ENCODE data around the gene ATP2B2.

Gene ATP2B2

GRCh38 chr3:10522646-10523303, 17.4 kb upstream of the ATP2B2 start:
- H3K4me3 ChIP-seq (ENCODE audit: low read length) = no peak overlapping the region
- no peak for TF ChIP-seq ZNF274 (IDR thresholded peaks at IDR 0.05; ENCODE audit: low read depth, low read length)

DNA sequence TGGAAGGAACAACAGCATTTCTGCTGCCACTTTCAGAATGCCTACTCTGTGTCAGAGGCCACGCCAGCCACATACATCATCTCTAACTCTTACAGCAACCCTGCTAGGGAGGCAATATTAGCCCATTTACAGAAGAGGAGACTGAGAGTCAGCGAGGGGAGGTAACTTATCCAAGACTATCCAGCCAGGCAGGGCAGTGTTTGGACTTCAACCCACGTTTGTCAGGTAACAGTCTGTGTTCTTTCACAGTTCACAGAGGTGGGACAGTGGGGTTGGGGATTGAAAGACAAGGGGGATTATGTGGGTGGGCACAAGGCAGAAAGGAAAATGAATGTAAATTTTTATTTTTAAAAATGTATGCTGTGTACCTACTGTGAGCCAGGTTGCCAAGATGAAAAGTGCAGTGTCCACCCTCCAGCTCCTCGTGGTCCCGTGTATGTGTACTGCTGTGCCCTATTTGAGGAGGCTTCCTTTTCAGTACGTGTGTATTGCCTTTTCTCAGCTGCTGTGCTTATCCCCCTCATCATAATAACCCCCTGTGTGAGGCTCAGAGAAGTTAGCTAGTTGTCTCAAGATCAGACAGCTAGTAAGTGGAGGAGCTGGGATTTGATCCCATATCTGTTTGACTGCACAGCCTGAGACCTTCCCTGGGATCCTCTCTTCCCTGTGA, 16.5 kb upstream of the ATP2B2 start:
- H3K4me3 ChIP-seq (ENCODE audit: low read length) = no peak overlapping the region
- TF ChIP-seq ZNF274 (IDR thresholded peaks at IDR 0.05; ENCODE audit: low read depth, low read length) = no peak

GRCh38 chr3:10520072-10520471, 14.7 kb upstream of the ATP2B2 start:
- no peak for TF ChIP-seq ZNF274 (IDR thresholded peaks at IDR 0.05; ENCODE audit: low read depth, low read length)
- no peak overlapping the region for H3K4me3 ChIP-seq (ENCODE audit: low read length)

GRCh38 chr3:10519236-10519635, 13.8 kb upstream of the ATP2B2 start:
- H3K4me3 ChIP-seq (ENCODE audit: low read length) = no peak overlapping the region
- no peak for TF ChIP-seq ZNF274 (IDR thresholded peaks at IDR 0.05; ENCODE audit: low read depth, low read length)

- no peak overlapping the region for H3K4me3 ChIP-seq (ENCODE audit: low read length)
- no peak for TF ChIP-seq ZNF274 (IDR thresholded peaks at IDR 0.05; ENCODE audit: low read depth, low read length)
Measured at GRCh38 chr3:10518506-10519150, 13.2 kb upstream of the ATP2B2 start.

- H3K4me3 ChIP-seq (ENCODE audit: low read length) = no peak overlapping the region
- no peak for TF ChIP-seq ZNF274 (IDR thresholded peaks at IDR 0.05; ENCODE audit: low read depth, low read length)
Measured at GRCh38 chr3:10517627-10518026, 12.2 kb upstream of the ATP2B2 start.

- H3K4me3 ChIP-seq (ENCODE audit: low read length) = no peak overlapping the region
- no peak for TF ChIP-seq ZNF274 (IDR thresholded peaks at IDR 0.05; ENCODE audit: low read depth, low read length)
Measured at GRCh38 chr3:10516544-10517452, 11.4 kb upstream of the ATP2B2 start.

- H3K4me3 ChIP-seq (ENCODE audit: low read length) = no peak overlapping the region
- no peak for TF ChIP-seq ZNF274 (IDR thresholded peaks at IDR 0.05; ENCODE audit: low read depth, low read length)
Measured at GRCh38 chr3:10515884-10516495, 10.6 kb upstream of the ATP2B2 start.

DNA sequence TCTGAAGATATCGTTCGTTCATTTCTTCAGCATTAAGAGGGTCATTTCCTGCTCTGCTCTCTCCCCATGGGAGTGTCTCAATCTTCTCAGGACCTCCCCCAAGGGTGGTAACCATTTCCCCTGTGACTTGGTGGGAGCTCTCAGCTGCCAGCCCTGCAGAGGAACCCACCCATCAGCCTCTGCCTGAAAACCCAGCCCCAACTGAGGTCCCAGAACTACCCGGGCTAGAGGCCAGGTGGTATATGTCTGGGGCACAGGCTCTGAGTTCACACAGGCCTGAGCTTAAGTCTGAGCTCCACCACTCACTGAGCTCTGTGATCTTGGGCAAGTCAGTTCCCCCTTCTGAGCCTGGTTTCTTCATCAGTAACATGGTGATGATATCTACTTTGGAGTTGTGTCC, 10.0 kb upstream of the ATP2B2 start:
- H3K4me3 ChIP-seq (ENCODE audit: low read length) = no peak overlapping the region

GRCh38 chr3:10514407-10515069, 9.2 kb upstream of the ATP2B2 start:
- TF ChIP-seq ZNF274 (IDR thresholded peaks at IDR 0.05; ENCODE audit: low read depth, low read length) = no peak
- H3K4me3 ChIP-seq (ENCODE audit: low read length) = no peak overlapping the region

More for the DNA sequence above, 10.0 kb upstream of the ATP2B2 start:
- TF ChIP-seq ZNF274 (IDR thresholded peaks at IDR 0.05; ENCODE audit: low read depth, low read length) = no peak

DNA sequence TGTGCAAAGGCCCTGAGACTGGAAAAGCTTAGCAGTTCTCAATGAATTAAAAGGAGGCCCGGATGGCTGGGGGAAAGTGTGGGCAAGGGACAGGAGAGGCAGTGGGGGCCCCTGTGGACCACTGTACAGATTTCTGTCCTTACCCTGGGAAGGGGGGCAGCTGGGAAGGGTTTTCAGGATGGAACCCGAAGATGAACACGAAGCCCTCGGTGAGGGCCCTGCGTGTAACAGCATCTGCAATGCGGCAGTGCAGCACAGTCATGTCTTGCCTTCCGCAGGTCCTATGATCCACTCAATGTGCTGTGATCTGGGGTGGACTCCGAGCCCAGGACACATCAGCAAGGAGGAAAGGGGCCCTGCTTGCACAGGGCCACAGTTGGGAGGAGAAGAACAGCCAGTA, 7.9 kb upstream of the ATP2B2 start:
- no peak overlapping the region for H3K4me3 ChIP-seq (ENCODE audit: low read length)
- TF ChIP-seq ZNF274 (IDR thresholded peaks at IDR 0.05; ENCODE audit: low read depth, low read length) = no peak

DNA sequence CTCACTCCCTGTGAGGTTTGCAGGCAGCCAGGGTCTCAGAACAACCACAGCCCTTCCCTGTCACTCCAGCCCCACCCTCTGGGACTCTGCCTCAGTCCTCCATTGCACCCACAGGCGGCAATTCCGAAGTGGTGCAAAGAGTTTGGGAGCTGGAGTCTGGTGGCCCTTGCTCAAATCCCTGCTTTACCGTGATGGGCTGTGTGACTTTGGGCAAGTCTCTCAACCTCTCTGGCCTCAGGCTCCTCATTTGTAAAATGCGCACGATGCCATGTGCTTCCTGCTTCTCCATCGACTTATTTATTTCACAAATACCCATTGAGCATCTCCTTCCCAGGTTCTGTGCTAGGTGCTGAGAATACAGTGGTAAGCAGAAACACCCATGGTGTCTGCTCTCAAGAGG, 7.3 kb upstream of the ATP2B2 start:
- TF ChIP-seq ZNF274 (IDR thresholded peaks at IDR 0.05; ENCODE audit: low read depth, low read length) = no peak
- no peak overlapping the region for H3K4me3 ChIP-seq (ENCODE audit: low read length)

- no peak overlapping the region for H3K4me3 ChIP-seq (ENCODE audit: low read length)
- no peak for TF ChIP-seq ZNF274 (IDR thresholded peaks at IDR 0.05; ENCODE audit: low read depth, low read length)
Measured at GRCh38 chr3:10511809-10512494, 6.6 kb upstream of the ATP2B2 start.
